ENCODE data around the gene SPESP1. TPM values are rescaled to one million over a fixed set of nuclear protein-coding genes. Genes with fewer than 3 reads are reported as not detected.
"Not testable (repeated sequence)": the region's sequence is repeated elsewhere in the genome, so short reads cannot be mapped to it uniquely, and the experiment has no call there.

SPESP1 gene
- total and polyA plus RNA-seq, 8 donors: 0.28 to 1.5 (median 0.77) TPM

DNA sequence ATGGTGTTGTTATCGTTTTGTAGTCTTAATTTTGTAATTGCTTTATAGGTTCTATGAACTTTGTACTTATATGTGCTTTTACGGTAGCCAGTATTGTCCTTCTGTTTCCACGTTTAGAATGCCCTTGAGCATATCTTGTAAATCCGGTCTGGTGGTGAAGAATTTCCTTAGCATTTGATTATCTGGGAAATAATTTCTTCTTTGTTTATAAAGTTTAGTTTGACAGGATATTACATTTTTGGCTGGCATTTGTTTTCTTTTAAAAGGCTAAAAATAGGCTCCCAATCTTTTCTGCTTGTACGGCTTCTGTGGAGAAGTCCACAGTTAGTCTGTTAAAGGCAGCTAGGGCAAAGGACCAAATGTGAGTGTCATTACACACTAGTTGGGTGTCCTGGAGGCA lies 36.7 kb downstream of the SPESP1 start:
- 29 to 34% methylated on average over 5 of the region's 5 CpGs for WGBS, 2 donors
- TF ChIP-seq, protein P1, sequence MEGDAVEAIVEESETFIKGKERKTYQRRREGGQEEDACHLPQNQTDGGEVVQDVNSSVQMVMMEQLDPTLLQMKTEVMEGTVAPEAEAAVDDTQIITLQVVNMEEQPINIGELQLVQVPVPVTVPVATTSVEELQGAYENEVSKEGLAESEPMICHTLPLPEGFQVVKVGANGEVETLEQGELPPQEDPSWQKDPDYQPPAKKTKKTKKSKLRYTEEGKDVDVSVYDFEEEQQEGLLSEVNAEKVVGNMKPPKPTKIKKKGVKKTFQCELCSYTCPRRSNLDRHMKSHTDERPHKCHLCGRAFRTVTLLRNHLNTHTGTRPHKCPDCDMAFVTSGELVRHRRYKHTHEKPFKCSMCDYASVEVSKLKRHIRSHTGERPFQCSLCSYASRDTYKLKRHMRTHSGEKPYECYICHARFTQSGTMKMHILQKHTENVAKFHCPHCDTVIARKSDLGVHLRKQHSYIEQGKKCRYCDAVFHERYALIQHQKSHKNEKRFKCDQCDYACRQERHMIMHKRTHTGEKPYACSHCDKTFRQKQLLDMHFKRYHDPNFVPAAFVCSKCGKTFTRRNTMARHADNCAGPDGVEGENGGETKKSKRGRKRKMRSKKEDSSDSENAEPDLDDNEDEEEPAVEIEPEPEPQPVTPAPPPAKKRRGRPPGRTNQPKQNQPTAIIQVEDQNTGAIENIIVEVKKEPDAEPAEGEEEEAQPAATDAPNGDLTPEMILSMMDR (IDR thresholded peaks at IDR 0.05): no peak
- no peak overlapping the region for H3K27ac ChIP-seq
- ATAC-seq (no peak), FAIRE-seq (no peak), DNase-seq (no peak)
- no peaks in the 10 kb centered on the region for H3K4me1 ChIP-seq
- no peak overlapping the region for H3K4me3 ChIP-seq
- H3K36me3 ChIP-seq: no peaks in the 10 kb centered on the region
- intact Hi-C loops (cut with DNase I): no loop called here
- H3K27me3 ChIP-seq: no peaks in the 10 kb centered on the region
- H3K9me3 ChIP-seq: no peaks in the 10 kb centered on the region

DNA sequence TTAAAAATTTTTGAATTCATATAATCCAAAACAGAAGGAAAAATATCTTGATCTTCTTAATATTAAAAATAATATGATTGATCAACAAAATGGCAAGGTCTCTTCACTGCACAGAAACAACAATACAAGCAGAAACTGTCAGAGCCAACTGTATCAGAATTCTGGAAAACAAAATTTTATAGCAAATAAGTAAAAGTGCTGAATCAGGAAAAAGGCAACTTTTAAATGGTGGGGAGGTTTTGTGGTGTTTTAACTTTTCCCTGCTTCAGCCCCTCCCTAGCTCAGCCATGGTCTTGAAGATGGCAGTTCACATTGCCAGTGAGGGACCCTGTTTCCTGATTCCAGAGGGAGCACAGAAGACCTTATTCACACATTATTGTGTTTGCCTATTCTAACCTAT lies 37.6 kb downstream of the SPESP1 start:
- H3K4me3 ChIP-seq: no peak overlapping the region
- intact Hi-C loops (cut with DNase I): no loop called here
- H3K27ac ChIP-seq: no peak overlapping the region
- no peaks in the 10 kb centered on the region for H3K9me3 ChIP-seq
- H3K27me3 ChIP-seq: no peaks in the 10 kb centered on the region
- TF ChIP-seq, protein P1 (IDR thresholded peaks at IDR 0.05): no peak
- H3K36me3 ChIP-seq: no peaks in the 10 kb centered on the region
- no peaks in the 10 kb centered on the region for H3K4me1 ChIP-seq
- FAIRE-seq (no peak), DNase-seq (no peak), ATAC-seq (no peak)

GRCh38 chr15:68969298-68969697 lies 39.0 kb downstream of the SPESP1 start:
- TF ChIP-seq, protein P1 (IDR thresholded peaks at IDR 0.05): no peak
- Histone ChIP-seq H3K4me3 (no peak overlapping the region), H3K36me3 (no peaks in the 10 kb centered on the region), H3K27ac (no peak overlapping the region), H3K4me1 (no peaks in the 10 kb centered on the region), H3K27me3 (no peaks in the 10 kb centered on the region), H3K9me3 (no peaks in the 10 kb centered on the region)
- ATAC-seq (no peak), FAIRE-seq (no peak), DNase-seq (no peak)
- intact Hi-C loops (cut with DNase I): no loop called here

GRCh38 chr15:68972201-68973065 lies 42.1 kb downstream of the SPESP1 start:
- intact Hi-C loops (cut with DNase I): no loop called here
- TF ChIP-seq, protein P1 (IDR thresholded peaks at IDR 0.05): no peak
- H3K27me3 ChIP-seq: no peaks in the 10 kb centered on the region
- DNase-seq: no peak
- no peaks in the 10 kb centered on the region for H3K4me1 ChIP-seq
- no peak for ATAC-seq
- no peak for FAIRE-seq
- no peaks in the 10 kb centered on the region for H3K36me3 ChIP-seq
- H3K9me3 ChIP-seq: no peaks in the 10 kb centered on the region
- H3K4me3 ChIP-seq: no peak overlapping the region
- 46 to 57% methylated on average over 4 of the region's 4 CpGs for WGBS, 2 donors
- no peak overlapping the region for H3K27ac ChIP-seq

GRCh38 chr15:68975651-68976160 lies 45.4 kb downstream of the SPESP1 start:
- peak in 1 of 6 donors; percentile 42 for DNase-seq
- WGBS, 2 donors: 91 to 94% methylated on average over 23 to 26 of the region's 26 CpGs
- H3K27ac ChIP-seq; H3K4me3 ChIP-seq; H3K36me3 ChIP-seq; ATAC-seq; H3K4me1 ChIP-seq; H3K9me3 ChIP-seq; intact Hi-C loops (cut with DNase I); FAIRE-seq; H3K27me3 ChIP-seq: not testable (repeated sequence)

- H3K9me3 ChIP-seq; H3K36me3 ChIP-seq; H3K4me1 ChIP-seq; H3K27me3 ChIP-seq; DNase-seq; FAIRE-seq; H3K27ac ChIP-seq; H3K4me3 ChIP-seq; intact Hi-C loops (cut with DNase I); ATAC-seq: not testable (repeated sequence)
- 83 to 90% methylated on average over 10 of the region's 10 CpGs for WGBS, 2 donors
These were observed 47.1 kb downstream of the SPESP1 start for GRCh38 chr15:68977426-68977825.
